Measurements from ENCODE around the gene IGHMBP2. TPM values are rescaled to one million over a fixed set of nuclear protein-coding genes. Genes with fewer than 3 reads are reported as not detected.

The IGHMBP2 gene
- total RNA-seq, 2 experiments from 2014 or later = 17.5 to 18.5 TPM

DNA sequence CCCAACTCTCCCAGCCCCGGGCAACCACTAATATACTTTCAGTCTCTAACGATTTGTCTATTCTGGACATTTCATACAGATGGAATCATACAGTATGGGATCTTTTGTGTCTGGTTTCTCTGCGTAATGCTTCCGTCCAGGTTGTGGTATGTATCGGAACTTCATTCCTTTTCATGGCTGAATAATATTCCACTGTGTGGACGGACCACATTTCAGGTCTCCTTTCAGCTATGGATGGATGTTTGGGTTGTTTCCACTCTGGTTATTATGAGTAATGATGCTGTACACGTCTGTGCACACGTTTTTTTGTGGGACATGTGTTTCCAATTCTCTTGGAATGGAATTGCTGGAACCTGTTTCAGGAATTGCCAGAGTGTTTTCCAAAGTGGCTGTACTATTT, 44.6 kb upstream of the IGHMBP2 start:
- CTCF ChIA-PET = no interaction called here

DNA sequence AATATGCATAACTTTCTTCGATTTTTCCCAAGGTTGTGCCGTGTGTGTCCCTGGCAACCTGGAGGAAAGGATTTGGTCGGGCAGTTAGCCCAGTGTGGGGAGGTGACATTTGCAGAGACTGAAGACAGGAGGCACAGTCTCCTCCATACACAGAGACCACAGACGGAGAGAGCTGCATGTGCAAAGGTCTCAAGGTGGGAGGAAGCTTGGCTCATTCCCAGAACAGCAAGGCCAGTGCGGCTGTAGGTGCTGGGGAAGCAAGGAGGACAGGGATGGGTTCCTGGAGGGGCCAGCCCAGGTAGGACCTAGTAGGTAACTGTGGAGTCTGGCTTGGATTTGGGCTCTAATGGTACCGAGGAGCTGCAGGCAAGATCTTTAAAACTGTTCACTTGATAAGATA, 41.3 kb upstream of the IGHMBP2 start:
- Mint-ChIP-seq H3K27ac (no peak overlapping the region), H3K9me3 (no peaks in the 10 kb centered on the region), H3K27me3 (no peaks in the 10 kb centered on the region), H3K4me3 (no peak overlapping the region), H3K36me3 (ENCODE audit: low read depth) (no peaks in the 10 kb centered on the region), H3K4me1 (ENCODE audit: low read depth) (no peaks in the 10 kb centered on the region)
- ChIA-PET CTCF (no interaction called here), POLR2A (no interaction called here)
- peaks cover 4 to 7% of the 10 kb centered on the region in 2 experiments for H3K9me3 ChIP-seq (ENCODE audit: control insufficient read depth in 1 of 2, insufficient read depth in 1 of 2, low read length in 2 of 2)
- H3K36me3 ChIP-seq (ENCODE audit: insufficient read depth, low read length) = no peaks in the 10 kb centered on the region
- H3K4me1 ChIP-seq (ENCODE audit: insufficient read depth, low read length) = no peaks in the 10 kb centered on the region
- TF ChIP-seq, protein P1, sequence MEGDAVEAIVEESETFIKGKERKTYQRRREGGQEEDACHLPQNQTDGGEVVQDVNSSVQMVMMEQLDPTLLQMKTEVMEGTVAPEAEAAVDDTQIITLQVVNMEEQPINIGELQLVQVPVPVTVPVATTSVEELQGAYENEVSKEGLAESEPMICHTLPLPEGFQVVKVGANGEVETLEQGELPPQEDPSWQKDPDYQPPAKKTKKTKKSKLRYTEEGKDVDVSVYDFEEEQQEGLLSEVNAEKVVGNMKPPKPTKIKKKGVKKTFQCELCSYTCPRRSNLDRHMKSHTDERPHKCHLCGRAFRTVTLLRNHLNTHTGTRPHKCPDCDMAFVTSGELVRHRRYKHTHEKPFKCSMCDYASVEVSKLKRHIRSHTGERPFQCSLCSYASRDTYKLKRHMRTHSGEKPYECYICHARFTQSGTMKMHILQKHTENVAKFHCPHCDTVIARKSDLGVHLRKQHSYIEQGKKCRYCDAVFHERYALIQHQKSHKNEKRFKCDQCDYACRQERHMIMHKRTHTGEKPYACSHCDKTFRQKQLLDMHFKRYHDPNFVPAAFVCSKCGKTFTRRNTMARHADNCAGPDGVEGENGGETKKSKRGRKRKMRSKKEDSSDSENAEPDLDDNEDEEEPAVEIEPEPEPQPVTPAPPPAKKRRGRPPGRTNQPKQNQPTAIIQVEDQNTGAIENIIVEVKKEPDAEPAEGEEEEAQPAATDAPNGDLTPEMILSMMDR (IDR thresholded peaks at IDR 0.05) = no peak
- no peak overlapping the region for H3K4me3 ChIP-seq (ENCODE audit: low read length)
- intact Hi-C loops (cut with DNase I, micrococcal nuclease) = no loop called here
- DNase-seq (no peak), ATAC-seq (ENCODE audit: poor library complexity) (no peak)
- H3K27me3 ChIP-seq (ENCODE audit: control insufficient read depth in 1 of 2, insufficient read depth in 2 of 2, low read length in 2 of 2) = peaks cover 0 to 3% of the 10 kb centered on the region in 2 experiments
- no peak overlapping the region for H3K27ac ChIP-seq (ENCODE audit: low read depth in 1 of 2, low read length in 2 of 2)

More for the DNA sequence above, 44.6 kb upstream of the IGHMBP2 start:
- Mint-ChIP-seq H3K9me3 (no peaks in the 10 kb centered on the region), H3K27ac (no peak overlapping the region), H3K4me3 (no peak overlapping the region), H3K36me3 (ENCODE audit: low read depth) (no peaks in the 10 kb centered on the region), H3K4me1 (ENCODE audit: low read depth) (no peaks in the 10 kb centered on the region), H3K27me3 (peaks cover 15% of the 10 kb centered on the region)
- H3K4me3 ChIP-seq (ENCODE audit: low read length) = no peak overlapping the region
- POLR2A ChIA-PET = no interaction called here
- peaks cover 13 to 16% of the 10 kb centered on the region in 2 experiments for H3K27me3 ChIP-seq (ENCODE audit: control insufficient read depth in 1 of 2, insufficient read depth in 2 of 2, low read length in 2 of 2)
- ATAC-seq (ENCODE audit: poor library complexity) (no peak), DNase-seq (no peak)
- no peaks in the 10 kb centered on the region for H3K36me3 ChIP-seq (ENCODE audit: insufficient read depth, low read length)
- intact Hi-C loops (cut with DNase I, micrococcal nuclease) = loop anchor here in 1 of 2 experiments (10.0 kb wide), 1 partner anchor 264 kb away; no protein-coding TSS in a partner anchor
- H3K9me3 ChIP-seq (ENCODE audit: control insufficient read depth in 1 of 2, insufficient read depth in 1 of 2, low read length in 2 of 2) = peaks cover 4% of the 10 kb centered on the region in 2 experiments
- TF ChIP-seq, protein P1 (IDR thresholded peaks at IDR 0.05) = no peak
- H3K27ac ChIP-seq (ENCODE audit: low read depth in 1 of 2, low read length in 2 of 2) = no peak overlapping the region
- peaks cover 16% of the 10 kb centered on the region for H3K4me1 ChIP-seq (ENCODE audit: insufficient read depth, low read length)

DNA sequence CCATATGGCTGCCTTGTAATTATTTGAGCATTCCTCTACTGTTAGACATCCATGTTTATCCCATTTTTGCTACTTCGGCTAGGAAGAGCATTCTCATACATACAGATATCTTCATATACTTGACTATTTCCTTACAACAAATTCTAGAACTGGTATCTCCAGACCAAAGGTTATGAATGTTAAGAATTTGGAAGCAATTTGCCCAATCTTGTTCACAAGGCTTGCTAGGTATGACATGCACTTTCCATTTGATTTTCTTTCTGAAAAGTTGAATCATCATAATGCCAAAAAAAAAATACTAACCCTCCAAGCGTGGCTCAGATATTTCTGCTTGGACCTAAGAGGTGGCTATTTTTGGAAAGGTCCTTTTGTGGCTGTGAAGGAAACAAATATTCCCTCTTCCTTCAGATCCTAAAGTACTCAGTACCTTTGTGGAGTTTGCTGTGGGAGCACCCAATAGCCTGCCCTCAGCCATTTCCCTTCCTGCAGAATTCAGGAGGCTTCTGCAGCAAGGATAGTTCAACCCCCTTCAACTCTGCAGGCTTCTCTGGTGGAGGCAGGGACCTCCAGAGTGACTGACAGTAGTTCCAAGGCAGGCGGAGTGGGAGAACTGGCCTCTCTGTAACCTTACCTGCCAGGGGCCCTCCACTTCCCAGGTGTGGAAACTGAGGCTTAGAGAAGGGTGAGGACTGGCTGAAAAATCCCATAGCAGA, 40.0 kb upstream of the IGHMBP2 start:
- Histone ChIP-seq H3K27ac (ENCODE audit: low read depth in 1 of 2, low read length in 2 of 2) (no peak overlapping the region), H3K9me3 (ENCODE audit: control insufficient read depth in 1 of 2, insufficient read depth in 1 of 2, low read length in 2 of 2) (peaks cover 4 to 7% of the 10 kb centered on the region in 2 experiments), H3K27me3 (ENCODE audit: control insufficient read depth in 1 of 2, insufficient read depth in 2 of 2, low read length in 2 of 2) (peaks cover 0 to 3% of the 10 kb centered on the region in 2 experiments), H3K4me3 (ENCODE audit: low read length) (no peak overlapping the region), H3K4me1 (ENCODE audit: insufficient read depth, low read length) (no peaks in the 10 kb centered on the region), H3K36me3 (ENCODE audit: insufficient read depth, low read length) (no peaks in the 10 kb centered on the region)
- intact Hi-C loops (cut with DNase I, micrococcal nuclease) = no loop called here
- Mint-ChIP-seq H3K4me1 (ENCODE audit: low read depth) (peaks cover 4% of the 10 kb centered on the region), H3K27me3 (peaks cover 4% of the 10 kb centered on the region), H3K36me3 (ENCODE audit: low read depth) (no peaks in the 10 kb centered on the region), H3K27ac (no peak overlapping the region), H3K4me3 (no peak overlapping the region), H3K9me3 (no peaks in the 10 kb centered on the region)
- TF ChIP-seq, protein P1 (IDR thresholded peaks at IDR 0.05) = no peak
- ChIA-PET POLR2A (no interaction called here), CTCF (no interaction called here)
- no peak for DNase-seq
- no peak for ATAC-seq (ENCODE audit: poor library complexity)
